ENCODE measurements around the gene MEGF11.

- TF ChIP-seq GATA2 (IDR thresholded peaks at IDR 0.05; ENCODE audit: low read depth, low read length): no peak
- no peak for TF ChIP-seq GATA3 (IDR thresholded peaks at IDR 0.05; ENCODE audit: low read depth, low read length)
Observed at GRCh38 chr15:66254089-66254950, 770 bp upstream of the MEGF11 start.
